HG03060 (cell line): ENCODE data around the gene COX4I2.
"Not testable (repeated sequence)": the region's sequence is repeated elsewhere in the genome, so short reads cannot be mapped to it uniquely, and the experiment has no call there.

Source experiments
- ATAC-seq: cut with Tn5 transposase; IDR thresholded peaks from one replicate; pipeline ENCODE4 v1.9.1; 2021; ENCODE audit warnings: low read depth, moderate number of reproducible peaks; ENCODE audit not compliant: unreplicated experiment

The COX4I2 gene

DNA sequence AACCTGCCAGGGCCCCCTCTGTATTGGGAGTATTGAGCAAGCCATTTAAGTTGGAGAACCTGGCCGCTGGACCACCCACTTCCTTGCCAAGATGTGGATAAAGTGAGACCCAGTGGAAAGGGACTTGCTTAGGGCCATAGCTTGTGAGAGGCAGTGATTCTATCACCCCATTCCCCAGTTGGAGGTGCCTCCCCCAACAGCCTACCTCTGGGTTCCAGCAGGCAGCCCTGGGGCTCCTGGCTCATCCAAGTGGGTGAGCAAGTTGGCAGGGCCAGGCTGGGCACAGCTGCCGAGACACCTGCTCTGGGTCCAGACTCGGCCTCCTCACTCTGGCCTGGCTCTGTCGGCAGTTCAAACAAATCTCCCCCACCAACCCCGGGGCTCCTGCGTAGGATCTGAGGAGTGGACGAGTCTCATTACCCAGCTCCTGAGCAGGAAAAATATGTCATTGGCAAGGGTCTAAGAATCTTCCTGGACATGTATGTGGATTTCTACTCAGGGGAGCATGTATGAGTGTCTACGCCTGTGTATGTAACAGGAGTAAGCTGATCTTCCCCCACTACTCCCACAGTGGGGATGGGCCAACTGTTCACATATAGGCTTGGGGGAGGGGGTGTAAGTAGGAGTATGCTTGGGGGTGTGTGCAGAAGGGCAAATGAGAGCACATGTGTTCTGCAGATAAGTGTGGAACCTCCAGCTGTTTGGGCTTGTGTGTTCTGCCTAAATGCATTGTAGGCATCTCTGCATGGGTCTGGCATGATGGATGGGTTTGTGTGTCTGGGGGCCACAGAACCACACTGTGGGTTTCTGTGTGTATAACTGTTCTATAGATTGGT, 30.7 kb upstream of the COX4I2 start:
- no peak for ATAC-seq

GRCh38 chr20:31607640-31608250, 30.0 kb upstream of the COX4I2 start:
- no peak for ATAC-seq

DNA sequence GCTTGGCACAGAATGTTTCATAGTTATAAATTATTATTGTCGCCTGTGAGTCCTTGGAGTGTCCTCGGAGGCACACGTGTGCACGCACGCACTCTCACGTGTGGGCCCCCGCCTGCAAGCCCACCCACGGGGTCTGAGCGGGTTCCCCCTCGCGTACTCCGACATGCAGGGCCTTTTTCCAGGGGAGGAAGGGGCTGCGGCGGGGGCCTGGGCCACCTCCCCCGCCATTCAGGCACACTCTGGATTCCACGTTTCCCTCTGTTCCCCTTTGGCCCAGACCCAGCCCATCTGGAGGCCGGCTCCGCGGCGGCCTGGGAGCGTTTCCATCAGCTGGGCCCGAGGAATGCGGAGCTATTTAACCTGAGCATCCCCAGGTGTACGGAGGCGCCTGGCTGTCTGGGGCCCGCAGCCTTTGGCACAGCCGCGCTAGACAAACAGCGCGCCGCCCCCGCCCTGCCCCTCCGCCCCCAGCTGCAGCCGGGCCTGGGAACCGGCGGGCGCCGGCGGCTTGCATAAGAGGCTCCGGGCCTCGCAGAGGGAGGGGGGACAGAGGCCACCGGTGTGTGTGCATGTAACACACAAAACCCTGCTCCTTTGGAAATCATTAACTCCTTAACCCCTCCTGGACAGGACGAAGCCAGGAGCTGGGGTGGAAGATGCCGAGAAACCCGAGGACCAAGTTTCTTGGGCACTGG, 29.3 kb upstream of the COX4I2 start:
- no peak for ATAC-seq

DNA sequence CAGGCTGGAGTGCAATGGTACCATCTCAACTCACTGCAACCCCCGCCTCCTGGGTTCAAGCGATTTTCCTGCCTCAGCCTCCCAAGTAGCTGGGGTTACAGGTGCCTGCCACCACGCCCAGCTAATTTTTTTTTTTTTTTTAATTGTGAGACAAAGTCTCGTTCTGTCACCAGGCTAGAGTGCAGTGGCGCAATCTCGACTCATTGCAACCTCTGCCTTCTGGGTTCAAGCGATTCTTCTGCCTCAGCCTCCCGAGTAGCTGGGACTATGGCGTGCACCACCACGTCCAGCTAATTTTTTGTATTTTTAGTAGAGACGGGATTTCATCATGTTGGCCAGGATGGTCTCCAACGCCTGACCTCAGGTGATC, 25.5 kb upstream of the COX4I2 start:
- not testable (repeated sequence) for ATAC-seq

DNA sequence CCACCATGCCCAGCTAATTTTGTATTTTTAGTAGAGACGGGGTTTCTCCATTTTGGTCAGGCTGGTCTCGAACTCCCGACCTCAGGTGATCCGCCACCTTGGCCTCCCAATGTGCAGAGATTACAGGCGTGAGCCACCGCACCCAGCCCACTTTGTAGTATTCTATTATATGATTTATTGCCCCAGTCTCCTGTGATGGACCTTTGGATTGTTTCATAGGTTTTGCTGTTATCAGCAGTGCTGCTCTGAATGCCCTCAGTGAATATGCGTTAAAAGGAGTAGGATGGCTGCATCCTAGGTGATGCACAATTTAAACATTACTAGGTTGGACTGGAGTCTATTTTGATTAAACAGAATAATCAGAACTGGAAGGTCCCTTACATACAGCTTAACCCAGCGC, 22.3 kb upstream of the COX4I2 start:
- no peak for ATAC-seq

GRCh38 chr20:31617432-31618104, 20.1 kb upstream of the COX4I2 start:
- no peak for ATAC-seq

DNA sequence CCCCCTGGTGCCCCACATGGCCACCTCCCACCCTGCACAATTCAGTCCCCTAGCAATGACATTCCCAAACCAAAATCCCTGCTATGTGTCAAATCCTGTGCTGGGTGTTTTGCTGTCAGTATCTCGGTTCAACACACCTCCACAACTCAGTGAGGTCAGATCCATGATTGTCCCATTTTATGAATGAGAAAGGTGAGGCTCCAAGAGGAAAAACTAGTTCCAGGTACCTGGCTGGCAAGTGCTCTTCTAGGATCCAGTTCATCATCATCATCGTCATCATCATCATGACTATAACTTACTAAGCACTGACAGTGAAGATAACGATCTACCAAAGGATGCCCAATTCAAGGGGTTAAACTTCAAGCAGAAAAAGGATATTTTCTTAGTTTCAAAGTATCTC, 17.5 kb upstream of the COX4I2 start:
- ATAC-seq: no peak

GRCh38 chr20:31623123-31623505, 14.6 kb upstream of the COX4I2 start:
- not testable (repeated sequence) for ATAC-seq

DNA sequence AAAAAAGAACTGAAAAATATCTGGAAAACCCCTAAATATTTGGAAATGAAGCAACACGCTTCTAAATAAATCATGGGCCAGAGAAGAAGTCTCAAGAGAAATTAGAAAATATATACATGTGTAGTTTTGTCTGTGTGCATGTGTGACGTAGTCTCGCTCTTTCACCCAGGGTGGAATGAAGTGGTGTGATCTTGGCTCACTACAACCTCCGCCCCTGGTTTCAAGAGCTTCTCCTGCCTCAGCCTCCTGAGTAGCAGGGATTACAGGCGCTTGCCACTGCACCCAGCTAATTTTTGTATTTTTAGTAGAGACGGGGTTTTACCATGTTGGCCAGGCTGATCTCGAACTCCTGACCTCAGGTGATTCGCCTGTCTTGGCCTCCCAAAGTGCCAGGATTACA, 11.2 kb upstream of the COX4I2 start:
- not testable (repeated sequence) for ATAC-seq

DNA sequence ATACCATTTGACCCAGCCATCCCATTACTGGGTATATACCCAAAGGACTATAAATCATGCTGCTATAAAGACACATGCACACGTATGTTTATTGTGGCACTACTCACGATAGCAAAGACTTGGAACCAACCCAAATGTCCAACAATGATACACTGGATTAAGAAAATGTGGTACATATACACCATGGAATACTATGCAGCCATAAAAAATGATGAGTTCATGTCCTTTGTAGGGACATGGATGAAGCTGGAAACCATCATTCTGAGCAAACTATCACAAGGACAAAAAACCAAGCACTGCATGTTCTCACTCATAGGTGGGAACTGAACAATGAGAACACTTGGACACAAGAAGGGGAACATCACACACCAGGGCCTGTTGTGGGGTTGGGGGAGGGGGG, 9.7 kb upstream of the COX4I2 start:
- not testable (repeated sequence) for ATAC-seq

- ATAC-seq: no peak
Observed at GRCh38 chr20:31630187-31630790, 7.4 kb upstream of the COX4I2 start.

- no peak for ATAC-seq
Observed at GRCh38 chr20:31632548-31633338, 5.0 kb upstream of the COX4I2 start.

GRCh38 chr20:31633339-31633914, 4.3 kb upstream of the COX4I2 start:
- no peak for ATAC-seq

- no peak for ATAC-seq
Observed at GRCh38 chr20:31638317-31638716, 605 bp downstream of the COX4I2 start.

DNA sequence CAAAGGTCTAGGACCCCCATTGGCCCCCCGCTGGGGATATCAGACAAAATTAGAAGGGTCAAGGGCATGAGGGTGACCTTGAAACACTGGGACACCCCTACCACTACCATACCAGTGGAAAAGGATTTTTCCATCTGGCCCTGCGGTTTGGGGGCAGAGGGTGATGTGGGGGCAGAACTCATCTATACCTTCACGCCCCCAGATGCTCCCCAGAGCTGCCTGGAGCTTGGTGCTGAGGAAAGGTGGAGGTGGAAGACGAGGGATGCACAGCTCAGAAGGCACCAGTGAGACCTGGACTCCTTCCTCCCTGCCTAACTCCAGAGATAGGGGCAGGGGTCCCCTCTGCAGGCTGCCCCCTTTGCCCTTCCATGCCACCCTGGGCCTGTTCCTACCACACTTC, 1.1 kb downstream of the COX4I2 start:
- ATAC-seq: no peak

GRCh38 chr20:31640259-31640658, 2.5 kb downstream of the COX4I2 start:
- ATAC-seq: no peak

GRCh38 chr20:31641391-31641790, 3.7 kb downstream of the COX4I2 start:
- ATAC-seq: no peak

GRCh38 chr20:31642837-31643236, 5.1 kb downstream of the COX4I2 start:
- no peak for ATAC-seq

GRCh38 chr20:31643522-31643921, 5.8 kb downstream of the COX4I2 start:
- ATAC-seq: no peak

DNA sequence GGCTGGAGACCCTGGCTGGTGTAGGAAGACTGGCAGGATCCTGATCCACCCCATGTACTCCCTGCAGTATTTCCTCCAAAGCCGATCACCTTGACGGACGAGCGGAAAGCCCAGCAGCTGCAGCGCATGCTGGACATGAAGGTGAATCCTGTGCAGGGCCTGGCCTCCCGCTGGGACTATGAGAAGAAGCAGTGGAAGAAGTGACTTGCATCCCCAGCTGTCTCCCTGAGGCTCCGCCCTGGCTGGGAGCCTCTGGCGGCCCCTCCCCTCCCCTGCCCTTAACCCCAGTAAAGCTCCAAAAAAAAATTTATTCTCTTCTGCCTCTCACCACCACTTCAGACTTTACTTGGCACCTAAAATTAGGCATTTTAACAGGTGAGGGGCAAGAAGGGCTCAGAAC, 7.0 kb downstream of the COX4I2 start:
- no peak for ATAC-seq
